ENCODE results near the gene CTSF. TPM values are rescaled to one million over a fixed set of nuclear protein-coding genes. Genes with fewer than 3 reads are reported as not detected.
A peak's percentile ranks its signal among the peaks of the same experiment; 100 is the strongest.

CTSF gene
- total and polyA plus RNA-seq, 2 of the 8 experiments (the other 6 are each of a cell fraction or from before 2014, with no cell fraction given), result 0.58 to 2.3 TPM

DNA sequence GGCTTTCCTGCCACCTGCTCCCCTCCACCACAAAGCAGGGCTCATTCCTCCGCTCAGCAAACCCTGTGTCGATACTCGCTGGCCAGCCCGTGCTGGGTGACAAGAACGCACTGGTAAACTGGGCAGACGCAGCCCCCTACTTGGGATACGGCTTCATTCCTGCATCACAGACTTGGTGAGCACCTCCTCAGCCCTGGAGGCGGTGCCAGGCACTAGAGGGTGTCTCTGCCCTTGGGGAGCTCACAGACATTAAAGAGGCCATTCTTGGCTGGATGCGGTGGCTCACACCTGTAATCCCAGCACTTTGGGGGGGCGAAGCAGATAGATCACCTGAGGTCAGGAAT is 28.6 kb downstream of the CTSF start:
- Histone ChIP-seq H3K27ac (ENCODE audit: low read depth, low read length) (no peak overlapping the region), H2BK5ac (ENCODE audit: low read depth, low read length) (peak overlapping the region; percentile 81; the same call in 1 of the 2 replicates), H2AK5ac (ENCODE audit: low read depth, low read length) (peak overlapping the region; percentile 75; the same call in 1 of the 2 replicates), H3K56ac (replicated peaks; ENCODE audit: insufficient read length, low read depth, low read length) (no peak overlapping the region), H3K27me3 (replicated peaks in 1 of 4; ENCODE audit: control insufficient read depth in 3 of 4, extremely low read depth in 1 of 4, insufficient read depth in 3 of 4, low read length in 3 of 4) (no peaks in the 10 kb centered on the region), H3K23ac (ENCODE audit: insufficient read length) (no peak overlapping the region), H3K79me2 (ENCODE audit: control insufficient read depth in 1 of 2, insufficient read depth in 2 of 2, low read length in 2 of 2) (no peaks in the 10 kb centered on the region), H3K9me3 (ENCODE audit: insufficient read depth in 2 of 2, low read depth in 1 of 2, low read length in 1 of 2) (no peaks in the 10 kb centered on the region), H2BK15ac (ENCODE audit: low read length) (no peak overlapping the region), H4K8ac (ENCODE audit: extremely low read depth, insufficient read depth, low read length) (no peak overlapping the region), H3K79me1 (ENCODE audit: low read depth, low read length) (no peaks in the 10 kb centered on the region), H3K36me3 (ENCODE audit: control insufficient read depth in 2 of 4, insufficient read depth in 4 of 4, low read length in 3 of 4) (no peaks in the 10 kb centered on the region), H2AFZ (ENCODE audit: low read length) (no peak overlapping the region), H3K4ac (replicated peaks; ENCODE audit: insufficient read length, low read depth, low read length) (no peak overlapping the region), H2BK120ac (replicated peaks; ENCODE audit: low read depth, low read length) (no peak overlapping the region), H2BK12ac (ENCODE audit: low read depth, low read length) (0 out of 2 replicates have a peak overlapping the region, but pooled peaks have one; percentile 17), H3K18ac (ENCODE audit: extremely low read depth, low read length) (no peak overlapping the region), H3K4me1 (replicated peaks in 1 of 4; ENCODE audit: control insufficient read depth in 3 of 4, insufficient read depth in 4 of 4, low read length in 3 of 4) (peaks cover 0 to 17% (median 4%) of the 10 kb centered on the region in 4 experiments; a peak in 6 of 7 replicates), H3K4me2 (ENCODE audit: insufficient read depth in 1 of 2, low read depth in 2 of 2, low read length in 2 of 2) (no peak overlapping the region), H3K4me3 (ENCODE audit: extremely low read depth in 1 of 4, insufficient read depth in 2 of 4, low read depth in 3 of 4, low read length in 4 of 4) (no peak overlapping the region), H3K23me2 (ENCODE audit: low read depth, low read length) (no peaks in the 10 kb centered on the region), H2BK20ac (ENCODE audit: low read length) (0 out of 2 replicates have a peak overlapping the region, but pooled peaks have one; percentile 10), H3K9ac (replicated peaks in 1 of 4; ENCODE audit: extremely low read depth in 1 of 4, low read depth in 3 of 4, low read length in 3 of 4) (no peak overlapping the region), H4K20me1 (replicated peaks in 1 of 2; ENCODE audit: control insufficient read depth in 1 of 2, insufficient read depth in 2 of 2, low read length in 2 of 2) (no peaks in the 10 kb centered on the region), H4K91ac (replicated peaks; ENCODE audit: insufficient read length, low read length) (no peak overlapping the region), H4K5ac (ENCODE audit: insufficient read length, low read depth, low read length) (no peak overlapping the region), H3K14ac (ENCODE audit: insufficient read length) (no peak overlapping the region)
- DNase-seq (ENCODE audit: low read depth in 1 of 2, low spot score in 2 of 2), result peak in 1 of 2 experiments; percentile 46
- POLR2A ChIA-PET (ENCODE audit: partially characterized antibody), result interaction anchor here (0.7 to 2.9 kb wide), 2 partner anchors 9 to 98 kb away, joined by 4 to 7 read pairs; partner anchors contain the start of gene RBM4
- CTCF ChIA-PET (ENCODE audit: partially characterized antibody), result interaction anchor here (0.6 kb wide), 1 partner anchor 56 kb away, joined by 3 read pairs; no protein-coding TSS in a partner anchor
- WGBS, 2 experiments (ENCODE audit: extremely low coverage in 1 of 2, insufficient coverage in 1 of 2, insufficient read length in 1 of 2, insufficient replicate concordance in 2 of 2, low coverage in 1 of 2, low lambda C conversion rate in 2 of 2, missing lambda C conversion rate in 1 of 2), result 90% methylated on average over 9 of the region's 10 CpGs; no CpG with 5 or more reads in 1 of the 2 experiments
- no peak for FAIRE-seq
- TF ChIP-seq CREB1 (IDR thresholded peaks at IDR 0.05) (no peak), SP1 (IDR thresholded peaks at IDR 0.05; ENCODE audit: low read depth, low read length) (no peak), EGR1 (IDR thresholded peaks at IDR 0.05; ENCODE audit: borderline replicate concordance, low read depth, low read length) (no peak), CBX8 (IDR thresholded peaks at IDR 0.05; ENCODE audit: borderline replicate concordance, low read depth, low read length) (no peak), PHF8 (conservative IDR thresholded peaks at IDR 0.05; ENCODE audit: low read depth, low read length) (no peak)
- TF ChIP-seq, protein P1, sequence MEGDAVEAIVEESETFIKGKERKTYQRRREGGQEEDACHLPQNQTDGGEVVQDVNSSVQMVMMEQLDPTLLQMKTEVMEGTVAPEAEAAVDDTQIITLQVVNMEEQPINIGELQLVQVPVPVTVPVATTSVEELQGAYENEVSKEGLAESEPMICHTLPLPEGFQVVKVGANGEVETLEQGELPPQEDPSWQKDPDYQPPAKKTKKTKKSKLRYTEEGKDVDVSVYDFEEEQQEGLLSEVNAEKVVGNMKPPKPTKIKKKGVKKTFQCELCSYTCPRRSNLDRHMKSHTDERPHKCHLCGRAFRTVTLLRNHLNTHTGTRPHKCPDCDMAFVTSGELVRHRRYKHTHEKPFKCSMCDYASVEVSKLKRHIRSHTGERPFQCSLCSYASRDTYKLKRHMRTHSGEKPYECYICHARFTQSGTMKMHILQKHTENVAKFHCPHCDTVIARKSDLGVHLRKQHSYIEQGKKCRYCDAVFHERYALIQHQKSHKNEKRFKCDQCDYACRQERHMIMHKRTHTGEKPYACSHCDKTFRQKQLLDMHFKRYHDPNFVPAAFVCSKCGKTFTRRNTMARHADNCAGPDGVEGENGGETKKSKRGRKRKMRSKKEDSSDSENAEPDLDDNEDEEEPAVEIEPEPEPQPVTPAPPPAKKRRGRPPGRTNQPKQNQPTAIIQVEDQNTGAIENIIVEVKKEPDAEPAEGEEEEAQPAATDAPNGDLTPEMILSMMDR (IDR thresholded peaks at IDR 0.05; ENCODE audit: control extremely low read depth in 1 of 3, insufficient read depth in 1 of 3, low read depth in 1 of 3, low read length in 3 of 3), result no peak
- TF ChIP-seq, protein P2, sequence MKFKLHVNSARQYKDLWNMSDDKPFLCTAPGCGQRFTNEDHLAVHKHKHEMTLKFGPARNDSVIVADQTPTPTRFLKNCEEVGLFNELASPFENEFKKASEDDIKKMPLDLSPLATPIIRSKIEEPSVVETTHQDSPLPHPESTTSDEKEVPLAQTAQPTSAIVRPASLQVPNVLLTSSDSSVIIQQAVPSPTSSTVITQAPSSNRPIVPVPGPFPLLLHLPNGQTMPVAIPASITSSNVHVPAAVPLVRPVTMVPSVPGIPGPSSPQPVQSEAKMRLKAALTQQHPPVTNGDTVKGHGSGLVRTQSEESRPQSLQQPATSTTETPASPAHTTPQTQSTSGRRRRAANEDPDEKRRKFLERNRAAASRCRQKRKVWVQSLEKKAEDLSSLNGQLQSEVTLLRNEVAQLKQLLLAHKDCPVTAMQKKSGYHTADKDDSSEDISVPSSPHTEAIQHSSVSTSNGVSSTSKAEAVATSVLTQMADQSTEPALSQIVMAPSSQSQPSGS (IDR thresholded peaks at IDR 0.05; ENCODE audit: low read length), result no peak
- TF ChIP-seq, protein P3, sequence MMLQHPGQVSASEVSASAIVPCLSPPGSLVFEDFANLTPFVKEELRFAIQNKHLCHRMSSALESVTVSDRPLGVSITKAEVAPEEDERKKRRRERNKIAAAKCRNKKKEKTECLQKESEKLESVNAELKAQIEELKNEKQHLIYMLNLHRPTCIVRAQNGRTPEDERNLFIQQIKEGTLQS (IDR thresholded peaks at IDR 0.05; ENCODE audit: insufficient read depth, low read depth, low read length), result no peak

Measured in H1 (cell line).